ENCODE results near the gene UTP20. TPM values are rescaled to one million over a fixed set of nuclear protein-coding genes. Genes with fewer than 3 reads are reported as not detected.

The UTP20 gene
- polyA plus RNA-seq (2011; rRNA removed) (32.4 and 34.6 TPM in 2 replicates), polyA plus RNA-seq (2017; fragmentation: RNase III; extraction: RNeasy Plus Mini Kit Qiagen cat#74134 plus additional on column Dnase treatment) (11.7 to 14.6 TPM (median 12.6 TPM) in 3 replicates), polyA minus RNA-seq (2011; rRNA and poly(A)+ RNA removed) (27.4 and 34.5 TPM in 2 replicates)
- 6.9 and 7.5 TPM in 2 replicates for polyA plus RNA-seq (2012; cell fraction: cytosol; rRNA removed)
- 7.8 and 11.9 TPM in 2 replicates for polyA plus RNA-seq (2012; cell fraction: nucleus; rRNA removed)

DNA sequence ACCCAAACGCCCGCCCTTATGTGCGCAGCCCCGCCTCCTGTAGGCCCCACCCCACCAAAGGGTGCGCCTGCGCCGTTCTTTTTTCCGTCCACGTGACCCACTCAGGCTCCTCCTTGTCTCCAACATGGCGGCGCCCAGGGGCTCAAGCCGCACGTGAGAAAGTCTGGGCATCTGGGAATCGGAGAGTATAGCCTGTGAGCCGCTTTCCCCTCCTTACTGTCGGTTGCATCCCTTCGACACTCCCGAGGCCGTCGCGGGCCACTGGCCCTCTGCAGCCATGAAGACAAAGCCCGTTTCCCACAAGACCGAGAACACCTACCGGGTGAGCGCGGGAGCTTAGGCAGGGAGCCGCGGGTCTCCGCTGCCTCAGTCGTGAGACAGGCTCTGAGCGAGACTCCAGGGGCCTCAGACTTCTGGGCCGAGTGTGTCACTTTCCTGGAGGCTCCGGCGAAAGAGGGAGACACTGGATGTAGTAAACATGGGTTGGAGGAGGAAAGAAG is at the start of gene UTP20:
UTP20 (plus strand) TSS at position 100 of the 500 bp plus-strand sequence; CDS start at position 278, 178 bp downstream.
- peak; percentile 93 to 99 for ATAC-seq
- ChIA-PET POLR2A (interaction anchor here (0.6 kb wide), 1 partner anchor 291 kb away, joined by 3 read pairs; no protein-coding TSS in a partner anchor), CTCF (no interaction called here)
- under 1% methylated on average over 21 of the region's 34 CpGs for WGBS (ENCODE audit: missing lambda C conversion rate)
- FAIRE-seq, result no peak
- peak; percentile 80 to 92 for DNase-seq (ENCODE audit: low read depth in 1 of 2, low spot score in 1 of 2)
- Histone ChIP-seq H3K9me3 (no peaks in the 10 kb centered on the region), H3K4me2 (peak within 1 kb of the TSS; percentile 94), H3K4me3 (peak within 1 kb of the TSS; percentile 97), H3K27ac (peak within 1 kb of the TSS; percentile 89 to 92), H3K4me1 (peaks cover 7% of the 10 kb centered on the region; the same call in 2 of the 3 replicates)
- TF ChIP-seq CHD4 (IDR thresholded peaks at IDR 0.05; ENCODE audit: borderline replicate concordance) (no peak), TFCP2L1 (CRISPR knock-in tag; IDR thresholded peaks at IDR 0.05) (no peak), SREBF2 (IDR thresholded peaks at IDR 0.05) (no peak), CBX8 (IDR thresholded peaks at IDR 0.05) (no peak), JUN (IDR thresholded peaks at IDR 0.05) (peak in 1 of 2 experiments; percentile 53; a peak in 1 of 5 replicates), MYC (IDR thresholded peaks at IDR 0.05; ENCODE audit: borderline replicate concordance, low read length) (peak; percentile 94), RFX5 (IDR thresholded peaks at IDR 0.05) (no peak), RCOR1 (IDR thresholded peaks at IDR 0.05; ENCODE audit: low read depth, low read length) (no peak), NR3C1 (IDR thresholded peaks at IDR 0.05) (no peak), ZSCAN20 (CRISPR knock-in tag; IDR thresholded peaks at IDR 0.05) (no peak), EHMT2 (IDR thresholded peaks at IDR 0.05; ENCODE audit: low read depth) (no peak), RNF2 (IDR thresholded peaks at IDR 0.05; ENCODE audit: borderline replicate concordance, low read depth) (no peak), POLR2A (IDR thresholded peaks at IDR 0.05; ENCODE audit: low read length) (peak; percentile 80), CHD2 (IDR thresholded peaks at IDR 0.05; ENCODE audit: low read length, partially characterized antibody) (no peak), MAZ (IDR thresholded peaks at IDR 0.05; ENCODE audit: borderline replicate concordance, low read depth, low read length) (no peak), FOSL2 (IDR thresholded peaks at IDR 0.05) (no peak), FOSL2 (CRISPR knock-in tag; IDR thresholded peaks at IDR 0.05) (no peak), ESRRA (IDR thresholded peaks at IDR 0.05; ENCODE audit: borderline replicate concordance, low read length) (no peak), NPAS2 (CRISPR knock-in tag; IDR thresholded peaks at IDR 0.05; ENCODE audit: borderline replicate concordance) (peak; percentile 84), KDM5A (IDR thresholded peaks at IDR 0.05) (peak; percentile 99), HEYL (CRISPR knock-in tag; IDR thresholded peaks at IDR 0.05) (no peak), RARB (CRISPR knock-in tag; IDR thresholded peaks at IDR 0.05) (no peak), MAFK (IDR thresholded peaks at IDR 0.05; ENCODE audit: partially characterized antibody) (no peak), SMC3 (IDR thresholded peaks at IDR 0.05) (no peak), RAD21 (conservative IDR thresholded peaks at IDR 0.05 in 1 of 2, IDR thresholded peaks at IDR 0.05 in 1 of 2) (no peak), POLR2AphosphoS2 (conservative IDR thresholded peaks at IDR 0.05; ENCODE audit: low read length) (no peak), EP300 (IDR thresholded peaks at IDR 0.05) (no peak), ZFP36 (IDR thresholded peaks at IDR 0.05; ENCODE audit: borderline replicate concordance, partially characterized antibody) (no peak), BHLHE40 (IDR thresholded peaks at IDR 0.05; ENCODE audit: low read depth, low read length) (peak; percentile 75), KDM1A (IDR thresholded peaks at IDR 0.05; ENCODE audit: low read depth) (no peak)
- TF ChIP-seq, protein P1, sequence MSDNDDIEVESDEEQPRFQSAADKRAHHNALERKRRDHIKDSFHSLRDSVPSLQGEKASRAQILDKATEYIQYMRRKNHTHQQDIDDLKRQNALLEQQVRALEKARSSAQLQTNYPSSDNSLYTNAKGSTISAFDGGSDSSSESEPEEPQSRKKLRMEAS (IDR thresholded peaks at IDR 0.05), result peak; percentile 98
- TF ChIP-seq, protein P2, sequence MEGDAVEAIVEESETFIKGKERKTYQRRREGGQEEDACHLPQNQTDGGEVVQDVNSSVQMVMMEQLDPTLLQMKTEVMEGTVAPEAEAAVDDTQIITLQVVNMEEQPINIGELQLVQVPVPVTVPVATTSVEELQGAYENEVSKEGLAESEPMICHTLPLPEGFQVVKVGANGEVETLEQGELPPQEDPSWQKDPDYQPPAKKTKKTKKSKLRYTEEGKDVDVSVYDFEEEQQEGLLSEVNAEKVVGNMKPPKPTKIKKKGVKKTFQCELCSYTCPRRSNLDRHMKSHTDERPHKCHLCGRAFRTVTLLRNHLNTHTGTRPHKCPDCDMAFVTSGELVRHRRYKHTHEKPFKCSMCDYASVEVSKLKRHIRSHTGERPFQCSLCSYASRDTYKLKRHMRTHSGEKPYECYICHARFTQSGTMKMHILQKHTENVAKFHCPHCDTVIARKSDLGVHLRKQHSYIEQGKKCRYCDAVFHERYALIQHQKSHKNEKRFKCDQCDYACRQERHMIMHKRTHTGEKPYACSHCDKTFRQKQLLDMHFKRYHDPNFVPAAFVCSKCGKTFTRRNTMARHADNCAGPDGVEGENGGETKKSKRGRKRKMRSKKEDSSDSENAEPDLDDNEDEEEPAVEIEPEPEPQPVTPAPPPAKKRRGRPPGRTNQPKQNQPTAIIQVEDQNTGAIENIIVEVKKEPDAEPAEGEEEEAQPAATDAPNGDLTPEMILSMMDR (IDR thresholded peaks at IDR 0.05), result no peak
- TF ChIP-seq, protein P3, sequence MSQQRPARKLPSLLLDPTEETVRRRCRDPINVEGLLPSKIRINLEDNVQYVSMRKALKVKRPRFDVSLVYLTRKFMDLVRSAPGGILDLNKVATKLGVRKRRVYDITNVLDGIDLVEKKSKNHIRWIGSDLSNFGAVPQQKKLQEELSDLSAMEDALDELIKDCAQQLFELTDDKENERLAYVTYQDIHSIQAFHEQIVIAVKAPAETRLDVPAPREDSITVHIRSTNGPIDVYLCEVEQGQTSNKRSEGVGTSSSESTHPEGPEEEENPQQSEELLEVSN (IDR thresholded peaks at IDR 0.05; ENCODE audit: borderline replicate concordance, low read depth), result no peak
- TF ChIP-seq, protein P4, sequence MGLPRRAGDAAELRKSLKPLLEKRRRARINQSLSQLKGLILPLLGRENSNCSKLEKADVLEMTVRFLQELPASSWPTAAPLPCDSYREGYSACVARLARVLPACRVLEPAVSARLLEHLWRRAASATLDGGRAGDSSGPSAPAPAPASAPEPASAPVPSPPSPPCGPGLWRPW (IDR thresholded peaks at IDR 0.05), result no peak
- TF ChIP-seq, protein P5, sequence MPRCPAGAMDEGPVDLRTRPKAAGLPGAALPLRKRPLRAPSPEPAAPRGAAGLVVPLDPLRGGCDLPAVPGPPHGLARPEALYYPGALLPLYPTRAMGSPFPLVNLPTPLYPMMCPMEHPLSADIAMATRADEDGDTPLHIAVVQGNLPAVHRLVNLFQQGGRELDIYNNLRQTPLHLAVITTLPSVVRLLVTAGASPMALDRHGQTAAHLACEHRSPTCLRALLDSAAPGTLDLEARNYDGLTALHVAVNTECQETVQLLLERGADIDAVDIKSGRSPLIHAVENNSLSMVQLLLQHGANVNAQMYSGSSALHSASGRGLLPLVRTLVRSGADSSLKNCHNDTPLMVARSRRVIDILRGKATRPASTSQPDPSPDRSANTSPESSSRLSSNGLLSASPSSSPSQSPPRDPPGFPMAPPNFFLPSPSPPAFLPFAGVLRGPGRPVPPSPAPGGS (IDR thresholded peaks at IDR 0.05), result 0 out of 3 replicates have a peak, but pooled peaks have one; percentile 41
- TF ChIP-seq, protein P6, sequence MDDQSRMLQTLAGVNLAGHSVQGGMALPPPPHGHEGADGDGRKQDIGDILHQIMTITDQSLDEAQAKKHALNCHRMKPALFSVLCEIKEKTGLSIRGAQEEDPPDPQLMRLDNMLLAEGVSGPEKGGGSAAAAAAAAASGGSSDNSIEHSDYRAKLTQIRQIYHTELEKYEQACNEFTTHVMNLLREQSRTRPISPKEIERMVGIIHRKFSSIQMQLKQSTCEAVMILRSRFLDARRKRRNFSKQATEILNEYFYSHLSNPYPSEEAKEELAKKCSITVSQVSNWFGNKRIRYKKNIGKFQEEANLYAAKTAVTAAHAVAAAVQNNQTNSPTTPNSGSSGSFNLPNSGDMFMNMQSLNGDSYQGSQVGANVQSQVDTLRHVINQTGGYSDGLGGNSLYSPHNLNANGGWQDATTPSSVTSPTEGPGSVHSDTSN (IDR thresholded peaks at IDR 0.05), result no peak
- TF ChIP-seq, protein P7, sequence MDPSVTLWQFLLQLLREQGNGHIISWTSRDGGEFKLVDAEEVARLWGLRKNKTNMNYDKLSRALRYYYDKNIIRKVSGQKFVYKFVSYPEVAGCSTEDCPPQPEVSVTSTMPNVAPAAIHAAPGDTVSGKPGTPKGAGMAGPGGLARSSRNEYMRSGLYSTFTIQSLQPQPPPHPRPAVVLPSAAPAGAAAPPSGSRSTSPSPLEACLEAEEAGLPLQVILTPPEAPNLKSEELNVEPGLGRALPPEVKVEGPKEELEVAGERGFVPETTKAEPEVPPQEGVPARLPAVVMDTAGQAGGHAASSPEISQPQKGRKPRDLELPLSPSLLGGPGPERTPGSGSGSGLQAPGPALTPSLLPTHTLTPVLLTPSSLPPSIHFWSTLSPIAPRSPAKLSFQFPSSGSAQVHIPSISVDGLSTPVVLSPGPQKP (IDR thresholded peaks at IDR 0.05; ENCODE audit: low read depth, low read length), result no peak
